Astrocyte of the cerebellum (primary cell): ENCODE measurements around the gene SEZ6L.

Experiments
- DNase-seq: peaks from one replicate; pipeline ENCODE4 v3.0.0-alpha.2; 2011; ENCODE audit warnings: low read depth
- H3K4me3 ChIP-seq: 2 replicates; pipeline ENCODE4 v1.5.1; 2011; ENCODE audit warnings: mild to moderate bottlenecking, low read depth, low read length, moderate library complexity
- CTCF ChIP-seq: IDR thresholded peaks from 2 replicates; pipeline ENCODE4 v1.5.1; 2012; ENCODE audit warnings: low read length, low read depth, moderate library complexity, mild to moderate bottlenecking; ENCODE audit errors: missing control alignments
- in situ Hi-C: cut with HindIII; loops from 2 replicates; pipeline ENCODE4 v1.10.0; 2017; ENCODE audit warnings: low sequenced_read_pairs

Gene SEZ6L

GRCh38 chr22:26205494-26205893 is 36.2 kb downstream of the SEZ6L start:
- DNase-seq = no peak
- in situ Hi-C loops = no loop called here
- no peak for TF ChIP-seq CTCF
- no peak overlapping the region for H3K4me3 ChIP-seq

- in situ Hi-C loops = no loop called here
- H3K4me3 ChIP-seq = no peak overlapping the region
- DNase-seq = no peak
- TF ChIP-seq CTCF = no peak
Observed at GRCh38 chr22:26210334-26210733, 41.1 kb downstream of the SEZ6L start.

GRCh38 chr22:26213826-26214225 is 44.6 kb downstream of the SEZ6L start:
- no peak for DNase-seq
- TF ChIP-seq CTCF = no peak
- in situ Hi-C loops = no loop called here
- no peak overlapping the region for H3K4me3 ChIP-seq

- in situ Hi-C loops = no loop called here
- no peak overlapping the region for H3K4me3 ChIP-seq
- TF ChIP-seq CTCF = no peak
- DNase-seq = no peak
Observed at GRCh38 chr22:26214466-26214865, 45.2 kb downstream of the SEZ6L start.

- DNase-seq = no peak
- in situ Hi-C loops = no loop called here
- H3K4me3 ChIP-seq = no peak overlapping the region
- TF ChIP-seq CTCF = no peak
Observed at GRCh38 chr22:26215736-26216135, 46.5 kb downstream of the SEZ6L start.

GRCh38 chr22:26225207-26225606 is 55.9 kb downstream of the SEZ6L start:
- no peak overlapping the region for H3K4me3 ChIP-seq
- no peak for DNase-seq
- no peak for TF ChIP-seq CTCF
- in situ Hi-C loops = no loop called here

GRCh38 chr22:26226538-26227297 is 57.5 kb downstream of the SEZ6L start:
- in situ Hi-C loops = no loop called here
- TF ChIP-seq CTCF = no peak
- no peak for DNase-seq
- H3K4me3 ChIP-seq = no peak overlapping the region
